ENCODE data around the gene CCL28. TPM values are rescaled to one million over a fixed set of nuclear protein-coding genes. Genes with fewer than 3 reads are reported as not detected.
A peak's percentile ranks its signal among the peaks of the same experiment; 100 is the strongest.
"Not testable (repeated sequence)": the region's sequence is repeated elsewhere in the genome, so short reads cannot be mapped to it uniquely, and the experiment has no call there.

CCL28 gene
- polyA plus RNA-seq (2013, experiment 1 of 2; ENCODE audit: insufficient read length) = 0.24 TPM
- 0.43 TPM for polyA plus RNA-seq (2013, experiment 2 of 2; ENCODE audit: insufficient read length)

GRCh38 chr5:43412156-43412555 lies at the start of gene CCL28:
Gene CCL28, minus strand, starts transcription at chr5:43412391. Its CDS starts 75 bp downstream, at chr5:43412316.
- DNase-seq = no peak

- no peak for DNase-seq
Measured at GRCh38 chr5:43461066-43461465, 48.9 kb upstream of the CCL28 start.

- DNase-seq = no peak
Measured at GRCh38 chr5:43456556-43456955, 44.4 kb upstream of the CCL28 start.

GRCh38 chr5:43441575-43441974 lies 29.4 kb upstream of the CCL28 start:
- not testable (repeated sequence) for DNase-seq

GRCh38 chr5:43437062-43437660 lies 25.0 kb upstream of the CCL28 start:
- no peak for DNase-seq

GRCh38 chr5:43433382-43433781 lies 21.2 kb upstream of the CCL28 start:
- DNase-seq = no peak

- peak; percentile 45 for DNase-seq
Measured at GRCh38 chr5:43432486-43433375, 20.5 kb upstream of the CCL28 start.

GRCh38 chr5:43429706-43430105 lies 17.5 kb upstream of the CCL28 start:
- no peak for DNase-seq

GRCh38 chr5:43429016-43429415 lies 16.8 kb upstream of the CCL28 start:
- no peak for DNase-seq

- no peak for DNase-seq
Measured at GRCh38 chr5:43427306-43427705, 15.1 kb upstream of the CCL28 start.

GRCh38 chr5:43425983-43426382 lies 13.8 kb upstream of the CCL28 start:
- DNase-seq = peak; percentile 55

GRCh38 chr5:43423086-43423485 lies 10.9 kb upstream of the CCL28 start:
- not testable (repeated sequence) for DNase-seq

GRCh38 chr5:43422143-43422542 lies 10.0 kb upstream of the CCL28 start:
- DNase-seq = peak; percentile 24

GRCh38 chr5:43421450-43422133 lies 9.4 kb upstream of the CCL28 start:
- no peak for DNase-seq

GRCh38 chr5:43420241-43420640 lies 8.1 kb upstream of the CCL28 start:
- DNase-seq = no peak

- no peak for DNase-seq
Measured at GRCh38 chr5:43418561-43418960, 6.4 kb upstream of the CCL28 start.

GRCh38 chr5:43416803-43417394 lies 4.7 kb upstream of the CCL28 start:
- DNase-seq = no peak

- DNase-seq = no peak
Measured at GRCh38 chr5:43415935-43416802, 4.0 kb upstream of the CCL28 start.

GRCh38 chr5:43413966-43414365 lies 1.8 kb upstream of the CCL28 start:
- no peak for DNase-seq

GRCh38 chr5:43412644-43413043 lies 453 bp upstream of the CCL28 start:
- DNase-seq = no peak

- no peak for DNase-seq
Measured at GRCh38 chr5:43411495-43411894, 696 bp downstream of the CCL28 start.

GRCh38 chr5:43410414-43410813 lies 1.8 kb downstream of the CCL28 start:
- DNase-seq = no peak

All from fibroblast of skin of back (primary cell).